GM12874 (cell line): ENCODE results near the gene YBEY.

ENCODE experiments used
- TF ChIP-seq, protein P1 (sequence below): IDR thresholded peaks from 2 replicates; pipeline ENCODE4 v1.5.1; 2011; ENCODE audit warnings: low read depth, mild to moderate bottlenecking, control low read depth, low read length, moderate library complexity; ENCODE audit not compliant: insufficient read depth

YBEY gene

DNA sequence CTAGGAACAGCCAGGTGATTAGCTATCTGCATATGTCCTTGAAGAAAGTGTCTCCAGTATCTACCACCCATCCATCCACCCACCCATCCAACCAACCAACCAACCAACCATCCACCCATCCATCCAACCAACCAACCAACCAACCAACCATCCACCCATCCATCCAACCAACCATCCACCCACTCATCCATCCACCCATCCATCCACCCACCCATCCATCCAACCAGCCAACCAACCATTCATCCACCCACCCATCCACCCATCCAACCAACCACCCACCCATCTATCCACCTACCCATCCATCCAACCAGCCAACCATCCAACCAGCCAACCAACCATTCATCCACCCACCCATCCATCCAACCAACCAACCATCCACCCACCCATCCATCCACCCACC lies 25.4 kb downstream of the YBEY start:
- TF ChIP-seq, protein P1, sequence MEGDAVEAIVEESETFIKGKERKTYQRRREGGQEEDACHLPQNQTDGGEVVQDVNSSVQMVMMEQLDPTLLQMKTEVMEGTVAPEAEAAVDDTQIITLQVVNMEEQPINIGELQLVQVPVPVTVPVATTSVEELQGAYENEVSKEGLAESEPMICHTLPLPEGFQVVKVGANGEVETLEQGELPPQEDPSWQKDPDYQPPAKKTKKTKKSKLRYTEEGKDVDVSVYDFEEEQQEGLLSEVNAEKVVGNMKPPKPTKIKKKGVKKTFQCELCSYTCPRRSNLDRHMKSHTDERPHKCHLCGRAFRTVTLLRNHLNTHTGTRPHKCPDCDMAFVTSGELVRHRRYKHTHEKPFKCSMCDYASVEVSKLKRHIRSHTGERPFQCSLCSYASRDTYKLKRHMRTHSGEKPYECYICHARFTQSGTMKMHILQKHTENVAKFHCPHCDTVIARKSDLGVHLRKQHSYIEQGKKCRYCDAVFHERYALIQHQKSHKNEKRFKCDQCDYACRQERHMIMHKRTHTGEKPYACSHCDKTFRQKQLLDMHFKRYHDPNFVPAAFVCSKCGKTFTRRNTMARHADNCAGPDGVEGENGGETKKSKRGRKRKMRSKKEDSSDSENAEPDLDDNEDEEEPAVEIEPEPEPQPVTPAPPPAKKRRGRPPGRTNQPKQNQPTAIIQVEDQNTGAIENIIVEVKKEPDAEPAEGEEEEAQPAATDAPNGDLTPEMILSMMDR = no peak

DNA sequence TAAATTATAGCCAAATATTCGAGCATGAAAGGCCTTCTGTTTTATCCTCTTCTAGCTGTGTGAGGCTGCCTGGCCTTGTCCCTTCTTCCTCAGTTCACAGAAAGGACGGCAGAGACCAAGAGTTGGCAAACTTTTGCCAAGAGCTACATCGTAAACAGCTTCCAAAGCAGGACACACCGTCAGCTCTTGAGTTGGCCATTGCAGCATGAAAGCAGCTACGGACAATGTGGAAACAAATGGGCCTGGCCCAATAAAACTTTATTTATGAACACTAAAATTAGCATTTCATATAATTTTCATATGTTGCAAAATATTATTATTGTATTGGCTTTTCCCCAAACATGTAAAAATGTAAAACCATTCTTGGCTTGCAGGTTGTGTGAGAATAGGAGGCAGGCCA lies 26.8 kb downstream of the YBEY start:
- TF ChIP-seq, protein P1 = no peak

DNA sequence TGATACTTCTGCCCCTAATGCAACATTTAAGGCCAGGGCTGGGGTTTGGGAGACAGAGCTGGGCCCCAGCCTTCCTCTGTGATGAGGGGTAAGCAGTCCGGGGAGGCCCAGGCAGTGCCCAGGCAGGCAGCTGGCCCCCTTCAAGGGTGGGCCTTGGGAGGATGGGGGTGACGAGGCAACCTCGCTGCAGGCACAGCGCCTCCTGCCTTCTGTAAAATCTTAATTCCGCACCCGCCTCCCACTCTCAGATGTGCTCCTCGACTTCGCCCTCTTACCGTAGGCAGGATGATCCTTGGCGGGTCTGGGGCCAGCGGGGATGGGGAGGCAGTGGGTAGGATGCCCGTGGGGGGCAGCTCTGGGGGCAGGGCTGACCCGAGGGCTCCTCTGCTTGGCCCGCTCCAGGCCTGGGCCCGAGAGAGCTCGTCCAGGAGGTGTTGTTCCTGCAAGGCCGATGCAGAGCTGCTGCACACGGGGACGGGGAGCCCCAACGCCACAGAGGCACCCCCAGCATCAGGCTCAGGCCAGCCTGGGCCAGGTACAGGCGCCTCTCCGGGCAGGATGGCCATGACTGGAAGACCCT lies 28.4 kb downstream of the YBEY start:
- TF ChIP-seq, protein P1 = no peak

DNA sequence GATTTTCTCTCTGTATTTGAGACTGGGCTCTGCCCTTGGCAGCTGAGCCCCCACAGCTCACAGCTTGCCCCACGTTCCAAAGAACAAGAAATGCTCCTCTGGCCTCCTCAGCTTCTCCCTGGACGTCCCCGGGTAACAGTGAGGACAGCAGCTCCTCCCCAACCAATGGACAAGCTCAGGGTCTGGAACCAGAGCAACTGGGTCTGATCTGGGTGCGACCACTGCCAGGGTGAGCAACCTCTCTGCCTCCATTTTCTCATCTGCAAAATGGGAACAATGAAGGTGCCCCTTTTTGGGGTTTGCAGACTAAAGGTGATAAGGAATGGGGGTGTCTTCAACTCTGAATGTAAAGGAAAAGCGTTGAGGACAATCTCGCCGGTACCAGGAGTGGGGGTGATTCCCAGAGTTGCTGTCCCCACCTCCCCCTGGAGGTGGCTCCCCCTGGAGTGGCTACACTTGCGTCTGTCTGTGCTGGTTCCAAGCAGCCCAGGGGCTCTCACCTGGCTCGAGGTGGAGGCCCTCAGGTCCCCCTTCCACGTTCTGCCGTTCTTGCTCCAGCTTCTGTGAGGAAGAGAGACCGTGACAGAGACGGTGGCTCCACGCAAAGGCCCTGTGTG lies 30.7 kb downstream of the YBEY start:
- TF ChIP-seq, protein P1 = no peak

DNA sequence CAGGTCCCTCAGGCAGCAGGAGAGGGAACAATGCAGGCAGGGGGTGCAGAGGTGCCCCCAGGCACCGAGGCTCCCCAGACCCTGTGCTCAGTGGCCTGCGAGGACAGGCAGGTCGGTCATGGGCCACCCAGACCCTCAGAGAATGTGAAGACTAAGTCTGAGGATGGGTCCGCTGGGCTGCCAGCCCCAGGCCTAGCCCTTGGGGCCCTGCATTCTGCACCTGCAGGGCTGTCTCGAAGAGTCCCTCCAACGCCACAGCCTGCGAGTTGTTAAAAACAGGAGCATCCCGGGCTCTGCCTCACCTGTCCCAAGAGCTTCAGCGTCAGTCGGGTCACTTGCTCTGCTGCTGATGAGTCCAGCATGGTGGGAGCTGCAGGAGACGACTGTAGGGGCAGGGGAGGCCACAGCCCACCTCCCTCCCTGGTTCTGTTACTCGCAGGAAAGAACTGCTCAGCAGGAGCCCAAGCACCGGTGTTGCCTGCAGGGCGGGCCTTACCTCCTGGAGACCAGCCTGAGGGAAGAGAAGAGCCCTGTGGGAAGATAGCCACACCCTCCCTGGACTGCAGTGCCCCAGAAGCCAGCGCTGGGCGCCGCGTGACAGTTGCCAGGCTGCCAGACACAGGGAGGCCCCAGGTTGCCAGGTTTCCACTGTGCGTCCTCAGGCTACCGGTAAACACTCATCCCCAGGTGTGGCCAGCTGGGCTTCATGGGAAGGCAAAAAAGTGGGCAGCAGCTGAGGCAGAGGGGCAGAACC lies 31.7 kb downstream of the YBEY start:
- TF ChIP-seq, protein P1 = no peak

DNA sequence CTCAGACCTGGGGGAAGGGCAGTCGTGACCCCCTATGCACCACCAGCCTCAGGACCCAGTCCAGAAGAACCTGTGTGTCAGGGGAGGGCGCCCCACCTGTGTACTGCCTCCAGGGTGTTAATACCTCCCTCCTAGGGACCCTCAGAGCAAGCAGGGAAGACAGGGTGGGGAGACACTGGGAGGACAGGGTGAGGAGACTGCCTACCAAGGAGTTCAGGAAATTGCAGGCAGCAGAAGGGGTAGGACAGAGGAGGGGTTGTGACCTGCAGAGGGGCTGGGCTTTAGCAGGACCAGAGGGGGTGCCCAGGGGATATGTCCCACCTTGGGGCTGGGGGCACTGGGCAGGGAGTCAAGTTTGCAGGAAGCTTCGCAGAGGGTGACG lies 32.3 kb downstream of the YBEY start:
- TF ChIP-seq, protein P1 = no peak

DNA sequence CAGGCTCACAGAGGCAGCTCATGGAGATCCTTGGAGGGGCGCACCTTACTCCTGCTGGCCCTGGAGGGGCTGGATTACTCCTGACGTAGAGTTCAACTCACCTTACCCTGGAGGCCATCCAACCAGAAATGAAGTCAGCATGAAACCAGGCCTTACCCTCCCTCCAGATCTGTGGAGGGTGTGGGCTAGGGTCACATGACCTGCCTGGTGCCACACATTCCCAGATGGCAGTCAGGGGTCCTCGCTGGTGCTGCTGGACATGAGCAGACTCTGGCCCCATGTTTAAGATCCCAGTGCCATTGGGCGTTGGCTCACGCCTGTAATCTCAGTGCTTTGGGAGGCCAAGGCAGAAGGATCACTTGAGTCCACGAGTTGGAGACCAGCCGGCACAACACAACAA lies 33.0 kb downstream of the YBEY start:
- TF ChIP-seq, protein P1 = no peak
